AG08396 (cell line): ENCODE data around the gene TRIM72.
"Not testable (repeated sequence)": the region's sequence is repeated elsewhere in the genome, so short reads cannot be mapped to it uniquely, and the experiment has no call there.

Source experiments
- DNase-seq: peaks from one replicate; pipeline ENCODE4 v3.0.0; 2012; ENCODE audit warnings: low spot score, mixed read lengths

Gene TRIM72, protein sequence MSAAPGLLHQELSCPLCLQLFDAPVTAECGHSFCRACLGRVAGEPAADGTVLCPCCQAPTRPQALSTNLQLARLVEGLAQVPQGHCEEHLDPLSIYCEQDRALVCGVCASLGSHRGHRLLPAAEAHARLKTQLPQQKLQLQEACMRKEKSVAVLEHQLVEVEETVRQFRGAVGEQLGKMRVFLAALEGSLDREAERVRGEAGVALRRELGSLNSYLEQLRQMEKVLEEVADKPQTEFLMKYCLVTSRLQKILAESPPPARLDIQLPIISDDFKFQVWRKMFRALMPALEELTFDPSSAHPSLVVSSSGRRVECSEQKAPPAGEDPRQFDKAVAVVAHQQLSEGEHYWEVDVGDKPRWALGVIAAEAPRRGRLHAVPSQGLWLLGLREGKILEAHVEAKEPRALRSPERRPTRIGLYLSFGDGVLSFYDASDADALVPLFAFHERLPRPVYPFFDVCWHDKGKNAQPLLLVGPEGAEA

DNA sequence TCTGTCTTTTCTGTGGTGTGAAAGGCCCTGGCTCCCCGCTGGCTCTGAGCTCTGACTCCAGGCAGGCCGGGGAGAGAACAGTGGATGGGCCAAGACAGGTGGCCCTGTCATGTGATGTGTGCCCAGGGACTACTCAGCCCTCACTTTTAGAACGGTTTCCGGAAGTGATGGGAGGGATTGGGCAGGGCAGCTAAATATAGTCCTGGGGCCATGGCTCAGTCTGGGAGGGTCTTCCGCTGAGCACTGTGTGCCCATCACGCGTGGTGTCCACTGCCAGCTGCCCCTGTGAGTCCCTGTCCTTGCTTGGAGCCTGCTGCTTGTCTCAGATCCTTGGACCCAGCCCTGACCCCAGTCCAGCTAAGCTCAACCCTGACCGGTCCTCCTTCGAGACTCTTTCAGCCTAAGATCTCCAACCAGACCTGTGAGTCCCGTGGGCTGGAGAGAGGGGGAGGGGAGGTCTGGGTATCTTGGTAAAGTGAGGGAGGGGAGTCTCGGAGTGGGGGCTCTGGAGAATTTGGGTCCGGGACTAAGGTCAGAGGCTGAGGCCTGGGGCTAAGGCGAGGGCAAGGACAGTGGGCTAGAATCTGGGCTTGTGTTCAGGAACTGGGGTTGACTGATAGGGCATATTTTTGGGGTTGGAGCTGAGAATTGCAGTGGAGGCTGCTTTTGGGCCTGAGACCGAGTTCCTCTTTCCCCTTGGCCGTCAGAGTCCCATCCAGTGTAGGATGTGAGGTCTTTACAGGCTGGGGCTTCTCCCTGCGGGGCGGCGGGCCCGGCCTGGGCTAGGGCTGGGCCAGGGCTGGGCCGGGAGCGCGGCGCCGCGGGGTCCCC is at the start of gene TRIM72:
Gene TRIM72 (plus strand): TSS at position 243 of the 831 bp plus-strand sequence. CDS start 620 bp downstream, outside the sequence.
- no peak for DNase-seq

GRCh38 chr16:31167315-31167714 is 46.6 kb upstream of the TRIM72 start:
- DNase-seq, result no peak

DNA sequence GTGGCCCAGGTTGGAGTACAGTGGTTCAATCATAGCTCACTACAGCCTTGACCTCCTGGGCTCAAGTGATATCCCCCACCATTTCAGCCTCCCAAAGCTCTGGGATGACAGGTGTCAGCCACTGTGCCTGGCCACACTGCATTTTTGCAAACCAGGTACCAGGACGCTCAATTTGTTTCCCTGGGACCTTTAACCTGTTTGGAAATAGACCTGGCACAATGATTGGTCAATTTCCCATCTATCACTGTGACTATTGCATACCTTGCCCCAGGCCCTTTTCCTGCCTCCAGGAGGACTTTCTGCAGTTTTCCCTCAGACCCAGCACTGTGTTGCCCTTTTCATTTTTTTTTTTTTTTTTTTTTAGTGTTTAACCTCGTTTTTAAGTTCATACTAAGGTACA is 45.1 kb upstream of the TRIM72 start:
- DNase-seq, result no peak

GRCh38 chr16:31170048-31170447 is 43.9 kb upstream of the TRIM72 start:
- DNase-seq, result not testable (repeated sequence)

- DNase-seq, result no peak
These were observed 36.8 kb upstream of the TRIM72 start for GRCh38 chr16:31177136-31177535.

DNA sequence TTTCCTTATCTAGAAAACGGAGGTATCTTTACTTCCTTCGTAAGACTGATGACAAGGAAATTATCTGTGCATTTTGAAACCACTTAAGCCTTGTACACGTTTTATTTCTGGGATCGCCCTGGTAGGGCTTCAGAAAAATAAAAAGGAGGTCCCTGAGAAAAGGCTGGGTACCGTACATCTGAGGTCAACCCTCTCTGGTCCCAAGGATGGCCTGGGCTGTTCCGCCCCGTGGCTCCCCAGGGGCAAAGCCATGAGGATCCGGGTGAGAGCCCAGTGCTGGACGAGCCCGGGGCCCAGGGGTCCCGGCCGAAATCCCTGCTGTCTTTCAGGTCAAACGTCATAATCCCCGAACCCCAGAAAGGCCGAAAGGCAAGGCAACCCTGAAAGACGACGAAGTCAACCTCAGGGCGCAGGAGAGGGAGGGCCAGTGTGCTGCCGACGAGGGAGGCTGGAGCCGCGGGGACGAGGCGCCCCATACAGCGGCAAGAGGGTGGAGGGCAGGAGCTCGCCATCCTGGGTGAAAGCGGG is 34.6 kb upstream of the TRIM72 start:
- no peak for DNase-seq

DNA sequence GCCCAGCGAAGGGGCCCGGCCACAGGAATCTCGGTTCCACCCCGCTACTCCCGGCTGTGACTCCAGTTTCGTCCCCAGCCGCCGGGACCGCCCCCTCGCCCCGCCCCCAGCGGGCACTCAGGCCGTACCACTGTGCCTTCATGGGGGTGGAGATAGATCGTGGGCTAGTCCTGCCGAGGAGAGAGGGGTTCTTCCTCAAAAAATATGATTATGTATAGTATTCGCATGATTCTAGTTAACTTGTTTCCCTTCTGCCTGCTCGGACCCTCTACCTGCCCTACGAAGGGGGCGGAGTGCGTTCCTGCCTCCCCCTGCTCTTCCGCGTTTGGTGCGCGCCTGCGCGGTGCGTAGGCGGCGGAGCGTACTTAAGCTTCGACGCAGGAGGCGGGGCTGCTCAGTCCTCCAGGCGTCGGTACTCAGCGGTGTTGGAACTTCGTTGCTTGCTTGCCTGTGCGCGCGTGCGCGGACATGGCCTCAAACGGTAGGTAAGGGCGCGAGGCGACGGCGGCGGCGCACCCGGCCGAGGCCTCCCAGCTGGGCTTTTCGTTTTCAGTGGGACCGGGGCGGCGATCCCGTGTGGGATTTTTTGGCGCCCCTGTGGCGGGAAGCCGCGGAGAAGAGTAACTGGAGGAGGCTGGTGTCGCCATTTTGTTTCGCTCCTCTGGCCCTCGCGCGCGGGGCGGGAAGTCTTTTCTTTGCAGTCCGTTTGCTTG is 34.0 kb upstream of the TRIM72 start, which contains the start of gene FUS:
Gene FUS (plus strand): TSS at position 393 of the 713 bp plus-strand sequence. CDS start 76 bp downstream, at position 469.
- DNase-seq, result peak; percentile 97

GRCh38 chr16:31181102-31181830 is 32.7 kb upstream of the TRIM72 start:
- no peak for DNase-seq

- no peak for DNase-seq
These were observed 31.5 kb upstream of the TRIM72 start for GRCh38 chr16:31182391-31182790.

- DNase-seq, result no peak
These were observed 30.2 kb upstream of the TRIM72 start for GRCh38 chr16:31183432-31184428.

DNA sequence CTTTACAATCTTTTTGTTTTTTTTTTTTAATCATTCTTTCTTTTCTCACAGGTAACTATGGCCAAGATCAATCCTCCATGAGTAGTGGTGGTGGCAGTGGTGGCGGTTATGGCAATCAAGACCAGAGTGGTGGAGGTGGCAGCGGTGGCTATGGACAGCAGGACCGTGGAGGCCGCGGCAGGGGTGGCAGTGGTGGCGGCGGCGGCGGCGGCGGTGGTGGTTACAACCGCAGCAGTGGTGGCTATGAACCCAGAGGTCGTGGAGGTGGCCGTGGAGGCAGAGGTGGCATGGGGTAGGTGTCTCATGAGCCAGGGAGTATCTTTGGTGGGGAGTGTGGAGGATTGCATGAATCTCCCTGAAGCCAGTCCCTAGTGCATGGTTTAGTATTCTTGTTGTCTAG is 29.0 kb upstream of the TRIM72 start:
- no peak for DNase-seq

DNA sequence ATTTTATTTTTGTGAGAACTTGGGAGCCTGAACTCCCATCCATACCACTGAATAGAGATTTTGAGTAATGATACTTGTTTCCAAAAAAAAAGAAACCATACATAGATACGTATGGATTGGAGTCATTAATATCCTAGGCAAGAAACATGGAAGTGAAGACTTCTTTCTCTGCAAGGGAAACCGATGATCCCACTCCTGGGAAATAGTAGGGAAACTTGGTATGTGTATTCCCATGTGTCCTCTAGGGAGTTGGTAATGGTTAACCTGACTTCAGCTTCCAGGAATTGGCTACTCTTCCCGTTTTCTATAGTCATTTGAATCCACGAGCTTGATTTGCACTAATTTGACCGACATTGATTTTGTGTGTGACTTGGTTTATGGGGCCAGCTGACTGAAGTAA is 28.6 kb upstream of the TRIM72 start:
- DNase-seq, result no peak

DNA sequence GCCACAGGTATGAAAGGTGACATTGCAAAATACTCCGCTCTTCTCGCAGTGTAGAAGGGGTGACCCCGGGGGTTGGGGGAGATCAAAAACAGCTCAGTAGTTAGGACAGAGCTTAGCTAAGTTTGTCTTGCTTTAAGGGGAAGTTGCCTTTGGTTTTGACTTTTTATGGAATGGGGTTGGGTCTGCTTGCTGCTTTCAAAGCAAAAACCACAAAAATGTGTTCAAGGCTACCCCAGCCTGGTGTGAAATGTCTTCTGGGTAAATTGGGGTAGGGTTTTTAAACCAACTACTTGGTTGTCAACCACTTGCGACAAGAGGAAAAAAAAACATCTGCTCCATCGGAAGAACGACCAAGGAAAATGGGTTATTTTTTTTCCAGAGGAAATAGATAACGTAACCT is 27.7 kb upstream of the TRIM72 start:
- DNase-seq, result no peak

- DNase-seq, result no peak
These were observed 26.8 kb upstream of the TRIM72 start for GRCh38 chr16:31186930-31187807.

- no peak for DNase-seq
These were observed 26.1 kb upstream of the TRIM72 start for GRCh38 chr16:31187808-31188189.

DNA sequence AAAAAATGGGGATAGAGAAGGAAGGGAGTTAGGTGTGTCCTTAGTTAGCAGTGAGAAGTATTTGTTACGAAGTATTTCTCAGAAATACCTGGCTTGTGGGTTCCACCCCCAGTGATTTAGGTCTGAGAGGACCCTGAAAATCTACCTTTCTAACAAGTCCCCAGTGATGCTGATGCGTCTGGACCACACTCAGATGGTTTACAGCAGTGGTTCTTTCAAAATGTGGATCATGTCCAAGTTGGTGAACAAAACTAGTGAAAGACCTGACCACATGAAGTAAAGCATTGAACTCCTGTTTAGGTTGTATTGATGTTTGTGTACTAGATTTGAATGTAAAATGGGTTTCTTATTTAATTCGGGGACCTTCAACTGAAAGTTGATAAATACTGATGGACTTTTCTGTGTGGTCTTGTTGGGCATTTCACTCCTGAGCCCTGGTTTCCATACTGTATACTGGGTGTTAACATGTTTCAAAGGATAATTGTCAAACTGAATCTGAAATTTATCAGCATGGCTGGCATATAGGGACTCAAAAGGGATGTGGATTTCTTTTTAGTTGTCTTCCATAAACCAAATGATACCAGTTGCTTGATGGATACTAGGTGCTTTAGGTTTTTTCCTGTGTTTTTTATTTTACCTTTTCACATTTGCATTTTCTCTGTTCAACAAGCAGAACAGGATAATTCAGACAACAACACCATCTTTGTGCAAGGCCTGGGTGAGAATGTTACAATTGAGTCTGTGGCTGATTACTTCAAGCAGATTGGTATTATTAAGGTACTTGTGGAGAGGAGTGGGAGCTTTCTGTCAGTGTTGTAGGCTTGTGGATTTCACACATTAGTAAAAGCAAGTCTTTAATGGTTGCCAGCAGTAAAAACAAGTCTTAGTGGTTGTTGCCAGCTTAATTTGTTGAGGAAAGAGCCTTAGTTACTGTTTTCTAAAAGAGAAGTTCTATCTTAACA is 25.2 kb upstream of the TRIM72 start:
- DNase-seq, result no peak

- DNase-seq, result no peak
These were observed 24.5 kb upstream of the TRIM72 start for GRCh38 chr16:31189412-31189778.

- no peak for DNase-seq
These were observed 23.9 kb upstream of the TRIM72 start for GRCh38 chr16:31190061-31190460.
